Central memory CD8-positive, alpha-beta T cell (primary cell): Measurements from ENCODE around the gene ADAMTS6.

ENCODE experiments used
- ATAC-seq: fragments of 150-1000 bp; cut with Tn5 transposase; replicated peaks from 2 replicates; pipeline ENCODE4 v1.10.0; 2022; ENCODE audit warnings: mild to moderate bottlenecking, moderate FRiP score, moderate number of reproducible peaks; ENCODE audit not compliant: poor library complexity, severe bottlenecking; ENCODE audit errors: extremely low read depth
- DNase-seq, 2 donors: peaks; one replicate each; pipeline ENCODE4 v3.0.0; 2021; ENCODE audit warnings: low spot score in 2 of 2
- H3K27ac Mint-ChIP-seq: one replicate; pipeline ENCODE4 v1.8.0; 2022; ENCODE audit warnings: low read depth, mild to moderate bottlenecking, moderate library complexity, mixed read lengths
- H3K27me3 Mint-ChIP-seq: one replicate; pipeline ENCODE4 v1.8.0; 2022; ENCODE audit warnings: mixed read lengths
- H3K36me3 Mint-ChIP-seq: one replicate; pipeline ENCODE4 v1.8.0; 2022; ENCODE audit warnings: mild to moderate bottlenecking, moderate library complexity, mixed read lengths; ENCODE audit not compliant: insufficient read depth
- H3K4me1 Mint-ChIP-seq: one replicate; pipeline ENCODE4 v1.8.0; 2022; ENCODE audit warnings: mixed read lengths
- H3K4me3 Mint-ChIP-seq: one replicate; pipeline ENCODE4 v1.8.0; 2022; ENCODE audit warnings: mild to moderate bottlenecking, moderate library complexity, mixed read lengths
- H3K9me3 Mint-ChIP-seq: one replicate; pipeline ENCODE4 v1.8.0; 2022; ENCODE audit warnings: mixed read lengths

Gene ADAMTS6

DNA sequence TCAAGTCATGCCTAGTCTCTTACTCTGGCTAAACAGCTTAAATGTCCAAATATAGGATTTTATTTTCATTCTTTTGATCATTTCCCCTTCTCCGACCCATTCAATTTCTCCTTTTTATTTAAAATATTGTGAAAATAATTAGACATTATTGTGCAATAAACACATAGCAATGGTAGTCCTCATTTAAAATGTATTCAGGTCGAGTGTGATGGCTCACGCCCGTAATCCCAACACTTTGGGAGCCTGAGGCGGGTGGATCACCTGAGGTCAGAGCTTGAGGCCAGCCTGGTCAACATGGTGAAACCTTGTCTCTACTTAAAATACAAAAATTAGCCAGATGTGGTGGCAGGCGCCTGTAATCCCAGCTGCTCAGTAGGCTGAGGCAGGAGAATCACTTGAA, 26.7 kb downstream of the ADAMTS6 start:
- DNase-seq (no peak), ATAC-seq (no peak)
- Mint-ChIP-seq H3K27me3 (no peaks in the 10 kb centered on the region), H3K36me3 (peaks cover 2% of the 10 kb centered on the region), H3K27ac (no peak overlapping the region), H3K4me3 (no peak overlapping the region), H3K9me3 (no peaks in the 10 kb centered on the region), H3K4me1 (no peaks in the 10 kb centered on the region)

DNA sequence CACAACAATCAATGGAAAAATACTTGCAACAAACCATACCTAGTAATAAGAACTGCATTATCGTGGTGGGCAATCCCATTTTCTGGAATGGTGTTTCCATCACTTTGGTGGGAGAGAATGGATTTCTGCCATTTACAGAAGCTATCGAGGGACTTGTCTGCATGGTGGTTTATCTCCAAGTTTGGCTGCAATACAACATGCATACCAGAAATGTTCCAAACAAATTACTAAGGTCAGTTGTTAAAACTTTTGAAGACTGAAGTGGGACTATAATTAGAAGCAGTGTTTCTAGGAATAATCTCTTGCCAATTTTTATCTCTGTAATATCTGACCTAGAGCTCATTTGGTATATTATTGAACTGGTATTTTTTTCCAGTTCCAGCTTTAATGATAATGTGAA, 30.3 kb downstream of the ADAMTS6 start:
- Mint-ChIP-seq H3K27me3 (no peaks in the 10 kb centered on the region), H3K9me3 (no peaks in the 10 kb centered on the region), H3K4me1 (no peaks in the 10 kb centered on the region), H3K27ac (no peak overlapping the region), H3K4me3 (no peak overlapping the region), H3K36me3 (peaks cover 2% of the 10 kb centered on the region)
- DNase-seq (no peak), ATAC-seq (no peak)

DNA sequence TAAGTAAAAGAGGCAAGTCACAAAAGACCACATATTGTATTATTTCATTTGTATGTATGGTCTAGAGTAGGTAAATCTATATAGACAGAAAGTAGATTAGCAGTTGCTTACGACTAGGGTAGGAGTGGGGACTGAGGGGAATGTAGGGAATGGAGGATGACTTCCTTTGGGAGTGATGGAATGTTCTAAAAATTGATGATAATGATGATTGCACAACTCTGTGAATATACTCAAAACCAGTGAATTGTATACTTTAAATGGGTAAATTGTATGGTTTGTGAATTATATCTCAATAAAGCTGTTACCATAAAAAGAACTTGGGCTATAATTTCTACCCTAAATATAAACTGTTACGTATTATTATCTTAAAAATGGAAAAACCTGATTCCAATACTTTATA, 35.0 kb downstream of the ADAMTS6 start:
- no peaks in the 10 kb centered on the region for H3K4me1 Mint-ChIP-seq
- H3K9me3 Mint-ChIP-seq = no peaks in the 10 kb centered on the region
- H3K36me3 Mint-ChIP-seq = peaks cover 2% of the 10 kb centered on the region
- ATAC-seq (no peak), DNase-seq (no peak)
- H3K4me3 Mint-ChIP-seq = no peak overlapping the region
- H3K27me3 Mint-ChIP-seq = no peaks in the 10 kb centered on the region
- no peak overlapping the region for H3K27ac Mint-ChIP-seq

DNA sequence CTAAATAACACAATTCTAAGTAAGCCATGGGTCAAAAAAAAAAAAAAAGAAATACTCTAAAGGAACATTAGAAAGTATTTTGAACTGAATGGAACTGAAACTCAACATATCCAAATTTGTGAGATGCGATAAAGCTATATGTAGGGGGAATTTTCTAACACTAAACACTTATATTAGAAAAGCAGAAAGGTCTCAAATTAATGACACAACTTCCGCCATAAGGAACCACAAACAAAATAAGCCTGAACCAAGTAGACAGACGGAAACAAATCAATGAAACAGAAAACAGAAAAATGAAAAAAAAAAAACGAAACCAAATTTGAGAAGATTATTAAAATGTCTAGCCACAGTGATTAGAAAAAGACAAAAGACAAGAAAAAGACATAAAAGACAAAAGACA, 39.9 kb downstream of the ADAMTS6 start:
- Mint-ChIP-seq H3K27ac (no peak overlapping the region), H3K4me3 (no peak overlapping the region), H3K4me1 (no peaks in the 10 kb centered on the region), H3K36me3 (no peaks in the 10 kb centered on the region), H3K9me3 (no peaks in the 10 kb centered on the region), H3K27me3 (no peaks in the 10 kb centered on the region)
- ATAC-seq (no peak), DNase-seq (no peak)

DNA sequence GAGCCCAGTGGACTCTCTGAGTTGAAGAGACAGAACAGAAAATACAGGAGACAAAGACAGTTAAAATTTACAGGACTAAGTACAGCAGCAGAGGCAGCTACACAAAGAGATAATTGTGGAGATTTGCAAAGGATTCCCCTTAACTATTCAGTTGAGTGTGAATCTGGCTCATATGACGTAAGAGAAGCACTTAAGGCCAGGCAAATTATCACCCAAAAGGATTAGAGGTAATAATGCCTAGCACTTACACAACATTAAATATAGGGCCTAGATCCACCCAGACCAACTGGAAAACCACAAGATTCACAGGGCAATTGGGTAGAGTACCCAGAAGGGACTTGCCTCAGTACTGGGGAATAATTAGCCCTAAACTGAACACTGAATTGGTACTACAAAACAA, 41.3 kb downstream of the ADAMTS6 start:
- no peaks in the 10 kb centered on the region for H3K9me3 Mint-ChIP-seq
- no peak overlapping the region for H3K4me3 Mint-ChIP-seq
- DNase-seq (no peak), ATAC-seq (no peak)
- no peaks in the 10 kb centered on the region for H3K4me1 Mint-ChIP-seq
- H3K27ac Mint-ChIP-seq = no peak overlapping the region
- no peaks in the 10 kb centered on the region for H3K27me3 Mint-ChIP-seq
- H3K36me3 Mint-ChIP-seq = no peaks in the 10 kb centered on the region

DNA sequence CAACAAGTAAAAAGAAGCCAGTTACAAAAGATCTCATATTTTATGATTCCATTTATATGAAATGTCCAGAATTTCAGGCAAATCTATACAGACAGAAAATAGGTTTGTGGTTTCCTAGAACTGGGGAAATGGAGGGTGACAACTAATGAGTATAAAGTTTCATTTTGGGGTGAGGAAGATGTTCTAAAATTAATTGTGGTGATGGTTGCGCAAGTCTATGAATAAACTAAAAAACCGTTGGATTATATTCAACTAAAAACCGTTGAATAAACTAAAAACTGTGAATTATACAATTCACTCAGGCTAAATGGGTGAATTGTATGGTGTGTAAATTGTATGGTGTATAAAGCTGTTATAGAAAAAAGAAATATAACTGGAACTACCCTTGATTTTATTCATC, 47.6 kb downstream of the ADAMTS6 start:
- no peaks in the 10 kb centered on the region for H3K4me1 Mint-ChIP-seq
- DNase-seq (no peak), ATAC-seq (no peak)
- H3K4me3 Mint-ChIP-seq = no peak overlapping the region
- no peaks in the 10 kb centered on the region for H3K27me3 Mint-ChIP-seq
- H3K36me3 Mint-ChIP-seq = no peaks in the 10 kb centered on the region
- no peak overlapping the region for H3K27ac Mint-ChIP-seq
- H3K9me3 Mint-ChIP-seq = no peaks in the 10 kb centered on the region

DNA sequence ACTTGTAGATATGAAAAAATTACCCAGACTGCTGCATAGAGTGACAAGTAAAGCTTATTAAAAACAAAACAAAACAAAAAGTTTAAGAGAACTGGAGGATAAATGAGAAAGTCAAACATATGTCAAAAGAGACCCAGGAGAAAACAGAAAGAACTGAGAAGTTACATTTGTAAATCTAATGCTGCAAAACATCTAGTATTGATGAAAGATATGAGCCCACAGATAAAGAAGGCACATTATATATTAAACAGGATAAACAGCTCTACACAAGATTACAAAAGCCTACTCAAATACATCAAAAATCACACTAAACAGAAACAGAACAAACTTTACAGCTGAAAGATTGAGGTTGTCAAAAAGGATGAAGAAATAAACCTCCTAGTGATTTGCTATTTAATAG, 55.1 kb downstream of the ADAMTS6 start:
- Mint-ChIP-seq H3K27me3 (no peaks in the 10 kb centered on the region), H3K9me3 (no peaks in the 10 kb centered on the region), H3K27ac (no peak overlapping the region), H3K4me3 (no peak overlapping the region), H3K36me3 (no peaks in the 10 kb centered on the region), H3K4me1 (no peaks in the 10 kb centered on the region)
- ATAC-seq (no peak), DNase-seq (no peak)

DNA sequence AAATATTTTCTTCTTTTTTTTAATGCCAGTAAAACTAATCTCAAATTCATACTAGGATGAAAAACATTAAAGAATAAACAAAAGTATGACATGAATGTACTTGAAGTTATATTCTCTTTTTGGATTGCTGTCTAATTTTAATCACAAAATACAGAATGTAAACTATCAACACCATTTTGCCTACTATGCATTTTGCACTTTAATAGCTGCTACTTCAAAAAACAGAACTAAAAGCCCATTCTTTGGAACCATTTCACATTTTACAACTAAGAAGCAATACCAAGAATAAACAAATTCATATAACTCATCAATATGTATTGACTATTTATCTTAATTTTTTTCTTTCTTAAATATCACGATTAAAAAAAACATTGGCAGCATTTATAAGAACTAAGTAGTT, 58.1 kb downstream of the ADAMTS6 start:
- Mint-ChIP-seq H3K27ac (no peak overlapping the region), H3K4me1 (no peaks in the 10 kb centered on the region), H3K27me3 (no peaks in the 10 kb centered on the region), H3K9me3 (peaks cover 8% of the 10 kb centered on the region), H3K4me3 (no peak overlapping the region), H3K36me3 (no peaks in the 10 kb centered on the region)
- no peak for DNase-seq
- no peak for ATAC-seq

DNA sequence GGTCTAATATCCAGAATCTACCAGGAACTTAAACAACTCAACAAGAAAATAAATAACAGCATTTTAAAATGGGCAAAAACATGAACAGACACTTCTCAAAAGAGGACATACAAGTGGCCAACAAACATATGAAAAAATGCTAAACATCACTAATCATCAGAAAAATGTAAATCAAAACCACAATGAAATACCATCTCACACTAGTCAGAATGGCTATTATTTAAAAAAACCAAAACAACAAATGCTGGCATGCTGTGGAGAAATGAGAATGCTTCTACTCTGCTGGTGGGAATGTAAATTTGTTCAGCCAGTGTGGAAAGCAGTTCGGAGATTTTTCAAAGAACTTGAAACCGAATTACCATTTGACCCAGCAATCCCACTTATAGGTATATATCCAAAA, 63.1 kb downstream of the ADAMTS6 start:
- H3K4me1 Mint-ChIP-seq = no peaks in the 10 kb centered on the region
- no peak overlapping the region for H3K4me3 Mint-ChIP-seq
- no peaks in the 10 kb centered on the region for H3K36me3 Mint-ChIP-seq
- peaks cover 15% of the 10 kb centered on the region for H3K9me3 Mint-ChIP-seq
- DNase-seq (no peak), ATAC-seq (no peak)
- no peaks in the 10 kb centered on the region for H3K27me3 Mint-ChIP-seq
- H3K27ac Mint-ChIP-seq = no peak overlapping the region

DNA sequence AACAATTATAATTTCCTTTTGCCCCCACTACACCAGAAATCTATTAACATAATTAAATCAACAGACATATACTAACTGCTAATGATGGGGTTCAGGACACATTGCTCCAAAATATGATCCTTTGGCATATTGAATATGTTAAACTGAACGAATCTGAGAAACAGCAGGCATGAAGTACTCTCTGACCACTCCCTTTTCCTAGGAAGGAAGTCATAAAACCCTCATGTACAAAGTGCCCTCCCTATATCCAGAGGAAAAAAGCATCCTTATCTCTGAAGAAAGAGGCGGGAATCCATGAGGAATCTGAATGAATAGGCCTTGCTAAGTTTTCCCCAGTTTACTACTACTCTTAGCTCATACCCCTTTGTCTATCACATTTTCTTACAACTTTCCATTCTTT, 67.9 kb downstream of the ADAMTS6 start:
- Mint-ChIP-seq H3K27me3 (no peaks in the 10 kb centered on the region), H3K4me3 (no peak overlapping the region), H3K4me1 (no peaks in the 10 kb centered on the region), H3K36me3 (no peaks in the 10 kb centered on the region), H3K9me3 (peaks cover 11% of the 10 kb centered on the region), H3K27ac (no peak overlapping the region)
- no peak for DNase-seq
- ATAC-seq = no peak

DNA sequence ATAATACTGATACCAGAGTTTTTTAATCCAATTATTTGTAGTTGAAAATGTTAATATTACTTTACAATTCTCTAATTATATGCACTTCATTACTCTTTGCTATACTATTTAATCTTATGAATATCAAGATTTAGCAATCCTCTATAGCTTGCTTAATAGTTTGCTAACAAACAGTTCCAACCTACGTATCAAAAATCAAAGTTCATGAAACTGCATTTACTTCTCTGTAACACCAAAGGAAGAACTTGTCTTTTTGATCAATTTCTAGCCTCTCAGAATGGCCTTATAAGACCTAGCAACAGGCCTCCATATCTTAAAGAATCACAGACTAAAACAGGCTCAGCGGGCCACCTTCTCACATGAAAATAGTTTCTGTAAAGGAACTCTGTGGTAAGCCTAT, 68.9 kb downstream of the ADAMTS6 start:
- ATAC-seq (no peak), DNase-seq (no peak)
- Mint-ChIP-seq H3K4me3 (no peak overlapping the region), H3K4me1 (no peaks in the 10 kb centered on the region), H3K27me3 (no peaks in the 10 kb centered on the region), H3K9me3 (peaks cover 13% of the 10 kb centered on the region), H3K36me3 (no peaks in the 10 kb centered on the region), H3K27ac (no peak overlapping the region)

DNA sequence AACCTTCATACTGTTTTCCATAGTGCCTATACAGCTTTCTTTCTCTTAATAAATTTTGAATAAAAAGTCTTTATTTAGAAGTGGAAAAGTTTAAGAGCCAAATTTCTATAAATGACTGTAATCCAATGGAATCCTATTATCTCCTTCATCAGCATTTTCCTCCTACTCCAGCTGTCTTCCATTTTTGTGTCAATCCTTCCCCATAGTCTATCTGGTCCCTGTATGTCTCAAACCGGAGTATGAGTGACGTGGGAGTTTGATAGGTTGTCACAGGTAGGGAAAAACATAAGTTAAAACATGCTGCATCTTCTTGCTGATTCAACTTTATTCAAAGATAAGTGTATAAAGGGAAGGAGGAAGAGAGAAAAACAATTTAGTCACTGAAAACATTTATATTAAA, 70.4 kb downstream of the ADAMTS6 start:
- DNase-seq = no peak
- peaks cover 6% of the 10 kb centered on the region for H3K9me3 Mint-ChIP-seq
- H3K36me3 Mint-ChIP-seq = no peaks in the 10 kb centered on the region
- no peak overlapping the region for H3K27ac Mint-ChIP-seq
- no peaks in the 10 kb centered on the region for H3K4me1 Mint-ChIP-seq
- H3K27me3 Mint-ChIP-seq = no peaks in the 10 kb centered on the region
- H3K4me3 Mint-ChIP-seq = no peak overlapping the region
- no peak for ATAC-seq

DNA sequence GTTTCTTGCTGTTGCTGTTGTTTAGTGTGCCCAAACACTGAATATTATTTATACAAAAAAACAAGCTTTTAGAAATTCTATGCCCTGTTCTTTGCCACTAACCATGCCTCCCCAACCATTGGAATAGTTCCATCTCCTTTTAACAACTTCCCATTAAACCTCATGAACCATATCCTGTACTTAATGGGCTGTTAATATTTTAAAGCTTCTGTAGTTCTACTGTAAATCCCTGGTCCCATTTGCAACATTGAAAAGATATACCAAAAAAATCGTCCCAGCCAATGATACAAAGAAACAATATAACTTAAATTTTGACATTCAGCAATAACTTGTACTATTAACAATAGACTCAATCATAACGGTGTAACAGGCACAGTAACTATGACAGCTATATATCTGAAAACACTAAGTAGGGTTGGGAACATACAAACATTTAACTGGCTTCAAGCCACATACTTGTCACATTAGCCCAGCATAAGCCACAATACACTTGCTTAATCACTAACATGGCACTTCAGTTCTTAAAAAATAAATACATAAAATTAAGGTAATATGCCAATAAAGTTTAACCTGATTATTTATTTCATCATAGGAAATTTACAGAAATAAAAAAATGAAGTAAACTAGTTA, 86.1 kb downstream of the ADAMTS6 start:
- H3K36me3 Mint-ChIP-seq = peaks cover 2% of the 10 kb centered on the region
- no peaks in the 10 kb centered on the region for H3K27me3 Mint-ChIP-seq
- H3K4me3 Mint-ChIP-seq = no peak overlapping the region
- DNase-seq = no peak
- H3K27ac Mint-ChIP-seq = no peak overlapping the region
- no peak for ATAC-seq
- no peaks in the 10 kb centered on the region for H3K4me1 Mint-ChIP-seq
- H3K9me3 Mint-ChIP-seq = no peaks in the 10 kb centered on the region

DNA sequence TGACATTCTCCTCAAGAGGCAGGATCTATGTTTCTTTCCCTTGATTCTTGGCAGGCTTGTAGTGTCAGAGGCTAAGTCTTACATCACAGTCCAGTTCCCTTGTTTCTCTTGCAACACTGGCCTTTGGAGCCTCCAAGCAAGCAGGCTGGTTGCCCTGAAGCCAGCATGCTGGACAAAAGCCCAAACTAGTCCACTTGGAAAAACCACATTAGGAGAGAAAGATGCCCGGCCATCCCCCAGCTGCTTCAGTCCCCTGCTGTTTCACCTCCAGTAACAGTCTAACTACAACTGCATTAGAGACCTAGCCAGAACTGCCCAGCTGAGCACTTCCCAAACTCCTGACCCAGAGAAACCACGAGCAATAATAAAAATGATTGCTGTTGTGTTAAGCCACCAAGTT, 87.6 kb downstream of the ADAMTS6 start:
- Mint-ChIP-seq H3K4me1 (no peaks in the 10 kb centered on the region), H3K9me3 (no peaks in the 10 kb centered on the region), H3K4me3 (no peak overlapping the region), H3K36me3 (peaks cover 2% of the 10 kb centered on the region), H3K27me3 (no peaks in the 10 kb centered on the region), H3K27ac (no peak overlapping the region)
- no peak for ATAC-seq
- DNase-seq = no peak
